NCI-H2227 treated with DMSO at 0.1 percent for 48 hours (cell line): ENCODE data around the gene IFRD1.
"Not testable (repeated sequence)": the region's sequence is repeated elsewhere in the genome, so short reads cannot be mapped to it uniquely, and the experiment has no call there.

ENCODE experiments used
- DNase-seq: peaks from one replicate; lab custom pipeline; 2025; lab: John Stamatoyannopoulos, UW

IFRD1 gene

GRCh38 chr7:112444505-112444904, 5.8 kb upstream of the IFRD1 start:
- no peak for DNase-seq

GRCh38 chr7:112446431-112446830, 3.8 kb upstream of the IFRD1 start:
- no peak for DNase-seq

GRCh38 chr7:112447406-112447805, 2.9 kb upstream of the IFRD1 start:
- no peak for DNase-seq

GRCh38 chr7:112448381-112448780, 1.9 kb upstream of the IFRD1 start:
- DNase-seq: no peak

DNA sequence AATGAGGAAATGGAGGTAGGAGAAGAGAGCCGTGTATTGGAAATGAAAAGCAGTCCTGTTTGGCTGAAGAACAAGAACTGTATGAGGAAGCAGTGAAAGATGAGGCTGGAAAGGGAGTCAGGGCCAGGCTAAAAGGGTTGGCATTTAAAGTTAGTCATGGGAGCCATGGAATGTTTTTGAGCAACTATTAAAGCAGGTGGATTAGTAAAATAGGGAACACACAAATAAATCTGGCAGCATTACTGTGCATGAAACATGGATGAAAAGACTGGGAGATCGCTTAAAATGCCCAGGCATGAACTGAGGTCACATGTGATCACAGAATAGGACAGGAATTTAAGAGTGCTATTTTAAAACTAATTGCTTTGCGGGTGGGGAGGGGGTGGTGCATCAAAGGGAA, 1.4 kb upstream of the IFRD1 start:
- DNase-seq: no peak

GRCh38 chr7:112449353-112449752, 907 bp upstream of the IFRD1 start:
- DNase-seq: no peak

DNA sequence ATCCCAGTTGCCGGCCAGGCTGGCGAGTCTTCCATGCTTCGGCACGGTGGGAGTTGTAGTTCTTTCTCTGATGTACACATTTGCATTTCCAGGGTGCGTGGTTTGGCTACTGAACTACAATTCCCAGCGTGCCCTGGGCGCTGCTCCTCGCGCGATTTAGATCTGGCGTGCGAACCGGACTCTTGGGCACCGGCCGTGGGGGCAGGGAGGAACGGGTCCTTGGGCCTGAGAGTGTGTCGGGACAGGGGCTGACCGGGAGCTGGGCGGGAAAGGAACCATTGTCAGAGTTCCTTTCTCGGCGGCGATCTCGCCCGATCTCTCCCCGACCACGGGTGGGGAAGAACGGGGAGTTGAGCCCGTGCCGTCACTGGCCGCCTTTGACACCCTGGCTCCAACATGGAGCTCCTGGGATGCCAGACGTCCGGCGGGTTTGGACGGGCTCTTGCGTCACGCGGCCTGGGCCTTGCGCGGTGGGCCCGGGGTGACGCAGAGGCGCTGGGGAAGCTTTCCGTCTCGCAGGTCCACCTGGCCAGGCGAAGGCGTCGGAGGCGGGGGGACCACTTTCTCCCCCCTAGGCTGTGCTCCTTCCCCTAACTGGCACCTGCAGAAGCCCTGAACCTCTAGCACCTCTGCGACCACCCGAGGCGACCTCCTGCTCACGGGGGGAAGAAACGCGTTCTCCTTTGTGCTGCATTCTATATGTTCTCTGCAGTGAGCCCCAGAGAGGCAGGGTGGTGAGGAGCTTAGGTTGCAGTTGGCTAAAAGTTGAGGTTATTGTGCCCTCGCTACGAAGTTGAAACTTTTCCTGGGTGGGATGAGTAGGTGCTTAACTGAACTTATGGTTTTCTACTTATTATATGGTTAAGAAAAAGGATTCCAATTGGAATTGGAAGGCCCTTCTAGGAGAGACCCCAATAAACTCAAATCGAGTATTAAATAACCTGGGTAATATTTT, 824 bp downstream of the IFRD1 start:
- DNase-seq: peak; percentile 97

GRCh38 chr7:112452102-112452888, 2.0 kb downstream of the IFRD1 start:
- no peak for DNase-seq

DNA sequence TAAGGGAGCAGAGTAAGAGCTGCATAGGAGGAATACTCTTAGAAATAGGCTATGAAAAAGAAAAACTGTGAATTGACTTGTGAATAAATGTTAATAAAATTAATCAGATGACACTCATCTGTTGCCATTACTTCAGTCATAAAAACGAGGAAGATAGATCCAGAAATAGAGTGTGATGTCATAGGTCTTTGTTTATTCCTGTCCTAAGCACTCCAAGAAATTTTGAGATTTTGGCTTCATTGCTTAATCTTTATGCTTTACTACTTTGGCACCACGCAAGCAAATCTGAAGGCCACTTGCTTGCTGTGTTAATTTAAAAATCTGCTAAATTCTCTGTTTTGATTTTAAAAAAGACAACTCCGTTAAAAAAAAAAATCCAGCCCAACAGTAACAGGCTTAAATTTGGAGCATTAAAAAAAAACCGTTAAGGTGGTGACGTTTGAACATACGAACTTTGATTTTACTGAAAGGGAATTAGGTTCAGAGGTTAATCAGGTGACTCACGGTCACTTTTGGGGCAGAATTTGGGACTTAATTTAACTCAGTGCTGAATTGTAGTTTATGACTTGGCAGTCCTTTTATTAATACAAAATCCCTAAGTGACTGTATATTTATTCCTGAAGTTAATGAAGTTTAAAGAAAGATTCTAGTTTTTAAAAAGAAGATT, 3.4 kb downstream of the IFRD1 start:
- DNase-seq: no peak

DNA sequence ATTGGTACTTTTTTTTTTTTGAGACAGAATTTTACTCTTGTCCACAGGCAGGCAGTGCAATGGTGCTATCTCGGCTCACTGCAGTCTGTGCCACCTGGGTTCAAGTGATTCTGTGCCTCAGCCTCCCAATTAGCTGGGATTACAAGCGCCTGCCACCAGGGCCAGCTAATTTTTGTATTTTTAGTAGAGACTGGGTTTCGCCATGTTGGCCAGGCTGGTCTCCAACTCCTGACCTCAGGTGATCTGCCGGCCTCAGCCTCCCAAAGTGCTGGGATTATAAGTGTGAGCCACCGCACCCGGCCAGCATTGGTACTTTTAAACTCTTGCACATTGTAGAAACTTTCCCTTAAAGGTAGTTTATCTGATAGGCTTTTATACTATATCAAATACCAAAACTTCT, 3.9 kb downstream of the IFRD1 start:
- not testable (repeated sequence) for DNase-seq

DNA sequence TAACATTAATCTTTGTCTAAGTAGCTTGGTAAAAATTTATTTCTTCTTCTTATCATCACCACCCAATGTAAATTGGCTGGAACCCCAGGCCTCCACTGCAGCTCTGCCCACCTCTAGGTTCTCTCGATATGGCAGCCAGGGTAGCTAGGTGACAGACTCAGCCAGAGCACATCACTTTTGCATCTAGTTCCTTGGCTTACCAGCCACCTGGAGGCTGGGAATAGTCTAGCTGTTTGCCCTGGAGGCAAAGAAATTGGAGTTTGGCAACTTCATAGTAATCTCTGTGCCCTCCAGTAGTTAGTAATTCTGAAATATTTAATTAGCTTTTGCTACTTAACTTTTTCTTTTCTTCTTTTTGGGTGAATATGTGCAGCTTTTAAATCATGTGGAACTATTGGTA, 9.4 kb downstream of the IFRD1 start:
- no peak for DNase-seq

GRCh38 chr7:112462236-112462635, 12.0 kb downstream of the IFRD1 start:
- DNase-seq: peak; percentile 12

DNA sequence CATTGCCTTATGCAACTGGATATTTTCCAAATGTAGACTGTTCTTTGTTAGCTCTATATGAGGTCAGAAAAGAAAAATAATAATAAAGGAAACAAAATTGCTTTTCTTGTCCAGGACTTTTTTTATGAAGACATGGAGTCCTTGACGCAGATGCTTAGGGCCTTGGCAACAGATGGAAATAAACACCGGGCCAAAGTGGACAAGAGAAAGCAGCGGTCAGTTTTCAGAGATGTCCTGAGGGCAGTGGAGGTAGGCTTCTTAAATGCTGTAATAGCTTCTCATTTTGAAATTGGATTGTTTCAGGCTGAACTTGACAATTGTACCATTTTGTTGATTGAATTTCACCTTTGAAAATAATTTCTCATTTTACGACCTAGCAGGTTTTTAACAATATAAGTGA, 17.6 kb downstream of the IFRD1 start:
- DNase-seq: no peak

DNA sequence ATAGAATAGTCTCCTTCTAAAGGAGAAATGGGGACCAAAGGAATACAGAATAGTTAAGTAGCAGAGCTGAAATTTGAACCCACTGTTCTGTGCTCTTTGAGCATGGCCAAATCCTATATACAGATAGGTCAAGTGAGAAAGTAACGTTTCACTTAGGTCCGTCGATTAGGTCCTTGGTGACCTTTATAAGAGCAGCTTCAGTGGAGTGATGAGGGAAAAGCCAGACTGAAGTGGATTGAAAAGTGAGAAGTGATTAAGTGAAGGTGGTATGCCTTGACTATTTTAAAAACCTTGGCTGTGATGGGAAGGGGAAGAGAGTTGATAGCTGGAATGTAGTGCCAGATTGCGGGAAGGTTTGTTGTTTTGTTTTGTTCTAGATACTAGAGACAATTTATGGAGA, 19.9 kb downstream of the IFRD1 start:
- DNase-seq: no peak

DNA sequence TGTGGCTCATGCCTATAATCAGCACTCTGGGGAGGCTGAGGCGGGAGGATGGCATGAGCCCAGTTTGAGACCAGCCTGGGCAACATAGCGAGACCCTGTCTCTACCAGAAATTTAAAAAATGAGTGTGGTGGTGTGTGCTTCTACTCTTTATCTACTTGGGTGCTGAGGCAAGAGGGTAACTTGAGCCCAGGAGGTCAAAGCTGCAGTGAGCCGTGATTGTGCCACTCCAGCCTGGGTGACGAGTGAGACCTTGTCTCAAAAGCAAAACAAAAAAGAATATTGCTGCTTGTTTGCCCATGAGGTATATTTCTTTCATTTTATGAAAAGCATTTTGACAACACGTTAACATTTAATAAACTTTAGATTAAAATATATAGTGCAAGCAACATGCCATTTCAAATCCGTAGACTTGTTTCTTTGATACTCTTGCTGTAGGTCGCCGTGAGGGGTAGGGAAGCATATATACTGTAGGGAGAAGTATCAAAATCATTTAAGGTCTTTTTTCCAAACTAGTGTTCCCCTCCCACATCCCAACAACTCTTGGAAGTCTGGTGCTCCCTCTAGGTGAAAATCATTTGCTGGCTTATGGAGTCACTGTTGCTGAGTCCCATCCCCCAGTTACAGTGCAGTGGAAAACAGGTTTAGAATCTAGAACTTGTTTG, 26.3 kb downstream of the IFRD1 start:
- no peak for DNase-seq

GRCh38 chr7:112481121-112481736, 31.0 kb downstream of the IFRD1 start:
- DNase-seq: no peak

DNA sequence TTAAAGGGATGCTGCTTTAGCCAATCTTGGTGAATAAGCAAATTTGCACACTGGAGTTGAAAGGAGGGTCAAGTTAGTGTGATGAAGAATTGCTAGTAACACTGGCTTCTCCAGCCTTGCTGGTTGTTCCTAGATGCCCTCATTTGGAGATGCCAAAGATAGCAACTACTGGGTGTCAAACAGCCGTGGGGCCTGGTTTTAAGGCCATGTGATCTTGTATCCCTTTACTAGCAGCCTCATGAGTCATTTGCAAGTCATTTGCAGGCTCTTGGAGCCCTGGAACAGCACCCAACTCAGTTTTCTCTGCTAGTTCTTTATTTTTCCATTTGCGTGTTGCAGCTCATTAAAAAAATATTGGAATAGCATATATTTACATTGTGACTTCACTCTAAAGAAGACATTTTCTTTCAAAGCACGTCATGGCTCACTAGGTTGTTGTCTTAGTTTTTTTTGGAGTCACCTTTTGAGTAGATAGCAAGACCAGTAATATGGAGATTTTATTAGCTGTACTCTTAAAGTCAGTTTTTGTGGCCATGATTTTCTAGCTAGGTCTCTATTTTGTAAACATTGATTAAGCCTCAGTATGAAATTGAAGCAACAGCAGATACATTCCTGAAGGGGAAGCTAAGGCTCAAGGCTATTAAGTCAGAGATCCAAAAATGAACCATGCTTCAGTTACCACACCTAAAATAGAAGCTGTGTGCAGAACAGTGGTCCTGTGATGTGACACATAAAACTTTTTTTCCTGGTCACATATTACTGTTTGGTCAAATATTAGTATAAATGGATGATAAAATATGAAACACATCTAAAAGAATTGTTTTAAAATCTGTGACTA, 31.8 kb downstream of the IFRD1 start:
- no peak for DNase-seq

DNA sequence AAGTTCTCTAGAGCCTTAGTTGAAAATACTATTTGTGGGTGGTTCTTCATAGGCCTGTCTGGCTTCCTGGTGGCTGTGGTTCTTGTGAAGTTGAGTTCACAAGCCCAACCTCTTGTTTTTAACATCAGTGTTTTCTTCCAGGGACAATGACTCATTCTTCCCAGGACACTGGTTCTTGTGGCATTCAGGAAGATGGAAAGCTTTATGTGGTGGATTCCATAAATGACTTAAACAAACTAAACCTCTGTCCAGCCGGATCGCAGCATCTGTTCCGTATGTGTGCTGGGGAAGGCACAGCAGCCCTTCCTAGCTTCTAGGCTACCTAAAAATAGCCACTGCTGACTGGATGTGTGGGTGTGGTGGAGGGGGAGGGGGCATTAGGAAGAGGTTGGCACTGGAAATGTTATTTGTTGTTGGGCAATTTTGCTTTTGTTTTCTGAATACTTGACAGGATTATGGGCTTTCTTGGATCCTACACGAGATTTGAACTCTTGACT, 34.5 kb downstream of the IFRD1 start:
- DNase-seq: no peak

- DNase-seq: no peak
Observed at GRCh38 chr7:112485766-112486165, 35.5 kb downstream of the IFRD1 start.

DNA sequence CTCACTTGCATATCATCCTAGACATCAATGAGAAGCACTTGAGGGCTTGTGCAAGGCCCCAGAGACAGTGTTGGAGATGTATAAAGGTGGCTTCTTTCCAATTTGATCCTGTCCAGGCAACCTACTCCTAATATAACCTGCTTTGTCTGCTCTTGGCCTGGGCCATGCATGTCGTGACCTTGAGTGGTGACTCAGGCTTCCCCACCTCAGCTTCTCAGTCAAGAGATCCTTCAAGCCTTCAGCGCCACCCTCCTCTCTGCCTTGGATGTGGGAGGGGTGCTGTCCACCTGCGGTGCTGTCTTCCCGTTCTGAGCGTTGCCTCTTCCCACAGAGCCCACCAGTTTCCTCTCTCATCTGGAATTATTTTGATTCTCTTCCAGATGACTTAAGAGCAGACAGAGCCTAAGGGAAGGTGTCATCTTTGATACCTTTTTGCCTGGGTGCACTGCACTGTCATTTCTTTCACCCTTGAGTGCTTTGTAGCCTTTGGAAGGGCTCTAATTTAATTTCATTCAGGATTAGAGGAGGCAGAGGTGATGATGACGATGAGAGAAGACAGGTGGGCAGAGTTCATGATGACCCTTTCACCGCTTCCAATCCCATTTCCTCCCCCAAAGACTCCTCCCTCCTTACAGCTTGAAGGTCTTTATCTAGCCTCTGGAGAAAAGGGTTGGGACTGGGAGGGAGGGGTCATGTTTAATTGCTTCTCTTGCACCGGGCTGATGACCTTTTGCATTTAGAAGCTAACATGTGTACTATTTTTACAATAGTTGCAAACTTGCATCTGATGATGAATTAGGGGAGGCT, 37.4 kb downstream of the IFRD1 start:
- no peak for DNase-seq
